Skin epidermis (tissue), 12 donors: ENCODE results near the gene PIGU.
"Not testable (repeated sequence)": the region's sequence is repeated elsewhere in the genome, so short reads cannot be mapped to it uniquely, and the experiment has no call there.

Experiments
- H3K27ac ChIP-seq, 21 experiments: fragments of 200-600 bp; sonication (generic) in 11 of 21; one replicate each; pipeline ENCODE4 v1.5.0; 2020; ENCODE audit warnings: mild to moderate bottlenecking in 3 of 21, inconsistent platforms in 2 of 21, moderate library complexity in 2 of 21
- H3K4me3 ChIP-seq, 7 experiments: fragments of 200-600 bp; sonication (generic) in 2 of 7; one replicate each; pipeline ENCODE4 v1.5.0; 2020; ENCODE audit warnings: inconsistent platforms in 2 of 7, mild to moderate bottlenecking in 2 of 7, moderate library complexity in 1 of 7

PIGU gene

GRCh38 chr20:34675561-34675960 is 1.3 kb downstream of the PIGU start:
- Histone ChIP-seq H3K4me3 (peak overlapping the region in 1 of 7 experiments; percentile 81), H3K27ac (no peak overlapping the region)

GRCh38 chr20:34673412-34673811 is 3.5 kb downstream of the PIGU start:
- no peak overlapping the region for H3K4me3 ChIP-seq
- no peak overlapping the region for H3K27ac ChIP-seq

GRCh38 chr20:34669094-34669493 is 7.8 kb downstream of the PIGU start:
- no peak overlapping the region for H3K4me3 ChIP-seq

GRCh38 chr20:34664751-34665150 is 12.1 kb downstream of the PIGU start:
- H3K27ac ChIP-seq, H3K4me3 ChIP-seq: not testable (repeated sequence)

More at GRCh38 chr20:34669094-34669493, 7.8 kb downstream of the PIGU start:
- no peak overlapping the region for H3K27ac ChIP-seq

GRCh38 chr20:34663213-34663943 is 13.5 kb downstream of the PIGU start:
- Histone ChIP-seq H3K27ac (no peak overlapping the region), H3K4me3 (no peak overlapping the region)

- not testable (repeated sequence) for H3K4me3 ChIP-seq
These were observed 15.1 kb downstream of the PIGU start for GRCh38 chr20:34661811-34662210.

GRCh38 chr20:34658654-34659053 is 18.2 kb downstream of the PIGU start:
- H3K27ac ChIP-seq, H3K4me3 ChIP-seq: not testable (repeated sequence)

More at GRCh38 chr20:34661811-34662210, 15.1 kb downstream of the PIGU start:
- H3K27ac ChIP-seq, result not testable (repeated sequence)

- H3K4me3 ChIP-seq, result no peak overlapping the region
These were observed 22.6 kb downstream of the PIGU start for GRCh38 chr20:34654207-34654744.

GRCh38 chr20:34651200-34651599 is 25.7 kb downstream of the PIGU start:
- no peak overlapping the region for H3K4me3 ChIP-seq
- H3K27ac ChIP-seq, result no peak overlapping the region

More at GRCh38 chr20:34654207-34654744, 22.6 kb downstream of the PIGU start:
- no peak overlapping the region for H3K27ac ChIP-seq

GRCh38 chr20:34647737-34648136 is 29.2 kb downstream of the PIGU start:
- H3K4me3 ChIP-seq, result no peak overlapping the region
- H3K27ac ChIP-seq, result no peak overlapping the region

GRCh38 chr20:34644951-34645350 is 31.9 kb downstream of the PIGU start:
- H3K27ac ChIP-seq, result no peak overlapping the region

GRCh38 chr20:34644345-34644744 is 32.5 kb downstream of the PIGU start:
- no peak overlapping the region for H3K27ac ChIP-seq
- H3K4me3 ChIP-seq, result no peak overlapping the region

More at GRCh38 chr20:34644951-34645350, 31.9 kb downstream of the PIGU start:
- no peak overlapping the region for H3K4me3 ChIP-seq

- Histone ChIP-seq H3K27ac (no peak overlapping the region), H3K4me3 (no peak overlapping the region)
These were observed 33.0 kb downstream of the PIGU start for GRCh38 chr20:34643928-34644327.

GRCh38 chr20:34642009-34642408 is 34.9 kb downstream of the PIGU start:
- Histone ChIP-seq H3K4me3 (no peak overlapping the region), H3K27ac (no peak overlapping the region)

GRCh38 chr20:34639755-34640222 is 37.1 kb downstream of the PIGU start:
- H3K4me3 ChIP-seq, result no peak overlapping the region
- H3K27ac ChIP-seq, result no peak overlapping the region

GRCh38 chr20:34638532-34638931 is 38.4 kb downstream of the PIGU start:
- no peak overlapping the region for H3K4me3 ChIP-seq
- H3K27ac ChIP-seq, result peak overlapping the region in 4 of 21 experiments; percentile 9 to 48 (median 40)

GRCh38 chr20:34638039-34638292 is 38.9 kb downstream of the PIGU start:
- no peak overlapping the region for H3K4me3 ChIP-seq
- H3K27ac ChIP-seq, result peak overlapping the region in 13 of 21 experiments; percentile 2 to 79 (median 40)

GRCh38 chr20:34637245-34638038 is 39.5 kb downstream of the PIGU start:
- H3K4me3 ChIP-seq, result no peak overlapping the region
- H3K27ac ChIP-seq, result peak overlapping the region in 17 of 21 experiments; percentile 2 to 79 (median 37)

GRCh38 chr20:34636648-34637047 is 40.2 kb downstream of the PIGU start:
- no peak overlapping the region for H3K4me3 ChIP-seq
- H3K27ac ChIP-seq, result peak overlapping the region in 10 of 21 experiments; percentile 2 to 49 (median 22)

GRCh38 chr20:34634392-34634791 is 42.5 kb downstream of the PIGU start:
- H3K4me3 ChIP-seq, result no peak overlapping the region
- no peak overlapping the region for H3K27ac ChIP-seq
